ENCODE data around the gene DNAJA3. TPM values are rescaled to one million over a fixed set of nuclear protein-coding genes. Genes with fewer than 3 reads are reported as not detected.
A peak's percentile ranks its signal among the peaks of the same experiment; 100 is the strongest.

The DNAJA3 gene
- total and polyA plus RNA-seq, 9 of the 15 experiments (the other 6 are each of a cell fraction or from before 2014, with no cell fraction given), result 8.1 to 105 (median 79.0) TPM

GRCh38 chr16:4455081-4455480 lies 29.4 kb downstream of the DNAJA3 start:
- Histone ChIP-seq H4K20me1 (replicated peaks; ENCODE audit: control insufficient read depth, insufficient read depth, low read length) (no peaks in the 10 kb centered on the region), H3K4me1 (replicated peaks in 1 of 2; ENCODE audit: control insufficient read depth in 2 of 2, insufficient read depth in 2 of 2, low read length in 2 of 2) (peaks cover 6% of the 10 kb centered on the region in 2 experiments; a peak in 2 of 5 replicates), H3K4me2 (ENCODE audit: insufficient read depth, low read length) (no peak overlapping the region), H3K27me3 (ENCODE audit: control insufficient read depth in 2 of 2, insufficient read depth in 2 of 2, low read length in 2 of 2) (no peaks in the 10 kb centered on the region), H3K27ac (ENCODE audit: extremely low read depth, low read depth, low read length) (no peak overlapping the region), H2AFZ (ENCODE audit: low read depth, low read length) (no peak overlapping the region), H3K9me1 (ENCODE audit: control insufficient read depth, insufficient read depth, low read length) (no peaks in the 10 kb centered on the region), H3K9ac (ENCODE audit: insufficient read depth in 1 of 2, low read depth in 2 of 2, low read length in 2 of 2) (no peak overlapping the region), H3K4me3 (no peak overlapping the region), H3K79me2 (ENCODE audit: control insufficient read depth, insufficient read depth, low read length) (no peaks in the 10 kb centered on the region), H3K36me3 (ENCODE audit: control insufficient read depth, insufficient read depth, low read length) (peaks cover 81% of the 10 kb centered on the region), H3K9me3 (replicated peaks; ENCODE audit: control insufficient read depth, insufficient read depth, low read depth, low read length) (no peaks in the 10 kb centered on the region)
- TF ChIP-seq SMAD4 (CRISPR knock-in tag; conservative IDR thresholded peaks at IDR 0.05) (no peak), OTX1 (CRISPR knock-in tag; IDR thresholded peaks at IDR 0.05) (no peak), RBFOX2 (IDR thresholded peaks at IDR 0.05; ENCODE audit: low read depth, low read length) (0 out of 2 replicates have a peak, but pooled peaks have one; percentile 39), ZNF133 (CRISPR knock-in tag; IDR thresholded peaks at IDR 0.05) (no peak), NCOA4 (IDR thresholded peaks at IDR 0.05; ENCODE audit: partially characterized antibody) (no peak), E2F6 (IDR thresholded peaks at IDR 0.05; ENCODE audit: borderline replicate concordance in 1 of 2, extremely low read depth in 1 of 2, insufficient read depth in 1 of 2, insufficient read length in 1 of 2, low read depth in 1 of 2, low read length in 1 of 2, poor library complexity in 1 of 2, severe bottlenecking in 1 of 2) (no peak), ZNF224 (CRISPR knock-in tag; IDR thresholded peaks at IDR 0.05) (no peak), ZNF696 (CRISPR knock-in tag; conservative IDR thresholded peaks at IDR 0.05) (no peak), MITF (IDR thresholded peaks at IDR 0.05) (no peak), ZNF518B (CRISPR knock-in tag; IDR thresholded peaks at IDR 0.05) (no peak), SIX5 (IDR thresholded peaks at IDR 0.05; ENCODE audit: borderline replicate concordance in 1 of 2, insufficient read depth in 1 of 2, low read depth in 1 of 2, low read length in 2 of 2) (no peak), POLR2G (IDR thresholded peaks at IDR 0.05; ENCODE audit: low read depth, low read length) (peak; percentile 61)
- in situ Hi-C loops (cut with MboI), result no loop called here
- BruUV-seq (replicated peaks), result no TSS peak
- FAIRE-seq (no peak), ATAC-seq (no peak), DNase-seq (ENCODE audit: extremely low read depth in 1 of 4, low spot score in 3 of 4) (no peak)
- POLR2A ChIA-PET, result interaction anchor here (0.6 to 2.6 kb wide), 3 partner anchors 8 to 183 kb away, joined by 3 to 9 read pairs (median 3); no protein-coding TSS in a partner anchor
- intact Hi-C loops (cut with micrococcal nuclease), result no loop called here
- WGBS (ENCODE audit: insufficient coverage, low coverage, missing lambda C conversion rate), result 95% methylated on average over 13 of the region's 14 CpGs
- CTCF ChIA-PET (ENCODE audit: low intra/inter-chr PET ratio), result no interaction called here
